GM12872 (cell line): ENCODE measurements around the gene ESD.

ENCODE experiments used
- TF ChIP-seq, protein P1 (sequence below): IDR thresholded peaks from 3 replicates; pipeline ENCODE4 v1.5.1; 2011; ENCODE audit warnings: low read depth, mild to moderate bottlenecking, low read length, moderate library complexity; ENCODE audit not compliant: insufficient read depth

ESD gene

DNA sequence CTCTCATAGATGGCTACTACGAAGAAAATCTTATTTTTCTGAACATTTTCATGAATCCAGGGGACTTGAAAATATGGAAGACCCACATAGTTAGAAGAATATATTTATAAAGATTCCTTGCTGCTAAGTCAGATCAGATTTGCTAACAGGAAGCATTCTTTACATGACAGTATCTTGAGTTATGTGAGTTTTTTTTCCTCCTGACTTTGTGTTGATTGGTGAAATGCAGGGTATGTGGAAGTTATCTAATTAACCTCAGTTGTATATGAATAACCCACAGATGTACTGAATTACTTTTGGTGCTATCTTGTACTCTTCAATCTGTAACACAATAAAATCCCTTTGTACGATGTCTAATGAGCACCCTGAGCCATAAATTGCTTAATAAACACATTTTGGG is 53.8 kb downstream of the ESD start:
- TF ChIP-seq, protein P1, sequence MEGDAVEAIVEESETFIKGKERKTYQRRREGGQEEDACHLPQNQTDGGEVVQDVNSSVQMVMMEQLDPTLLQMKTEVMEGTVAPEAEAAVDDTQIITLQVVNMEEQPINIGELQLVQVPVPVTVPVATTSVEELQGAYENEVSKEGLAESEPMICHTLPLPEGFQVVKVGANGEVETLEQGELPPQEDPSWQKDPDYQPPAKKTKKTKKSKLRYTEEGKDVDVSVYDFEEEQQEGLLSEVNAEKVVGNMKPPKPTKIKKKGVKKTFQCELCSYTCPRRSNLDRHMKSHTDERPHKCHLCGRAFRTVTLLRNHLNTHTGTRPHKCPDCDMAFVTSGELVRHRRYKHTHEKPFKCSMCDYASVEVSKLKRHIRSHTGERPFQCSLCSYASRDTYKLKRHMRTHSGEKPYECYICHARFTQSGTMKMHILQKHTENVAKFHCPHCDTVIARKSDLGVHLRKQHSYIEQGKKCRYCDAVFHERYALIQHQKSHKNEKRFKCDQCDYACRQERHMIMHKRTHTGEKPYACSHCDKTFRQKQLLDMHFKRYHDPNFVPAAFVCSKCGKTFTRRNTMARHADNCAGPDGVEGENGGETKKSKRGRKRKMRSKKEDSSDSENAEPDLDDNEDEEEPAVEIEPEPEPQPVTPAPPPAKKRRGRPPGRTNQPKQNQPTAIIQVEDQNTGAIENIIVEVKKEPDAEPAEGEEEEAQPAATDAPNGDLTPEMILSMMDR: no peak

DNA sequence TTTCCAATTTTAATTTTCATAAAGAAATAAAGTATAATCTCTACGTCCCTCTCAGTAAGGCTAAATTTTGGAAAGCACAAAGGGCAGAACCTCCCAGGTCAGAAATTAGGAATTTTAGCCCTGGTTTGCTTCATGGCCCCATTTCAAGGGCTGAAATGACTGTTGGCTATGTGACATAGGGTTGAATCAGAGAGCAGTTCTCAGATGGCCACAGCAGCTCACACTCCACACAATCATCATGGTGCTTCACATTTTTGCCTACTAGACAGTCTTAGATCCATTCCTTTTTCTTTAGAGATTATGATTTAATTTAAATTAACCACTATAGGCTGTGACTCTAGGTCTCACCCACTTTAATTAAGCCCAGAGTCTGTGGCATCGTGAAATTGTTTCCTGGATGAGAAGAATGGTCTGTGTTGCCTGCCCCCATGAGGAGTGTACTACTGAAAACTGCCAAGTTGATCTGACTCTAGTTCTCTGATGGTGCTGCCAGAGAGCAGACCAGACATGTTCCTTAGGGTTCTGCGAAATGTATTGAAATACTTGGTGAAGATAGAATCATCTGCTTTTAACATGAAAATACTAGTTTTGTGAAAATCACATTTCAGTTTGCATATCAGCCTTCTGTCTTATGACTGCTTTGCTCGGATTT is 57.4 kb downstream of the ESD start:
- TF ChIP-seq, protein P1: no peak

DNA sequence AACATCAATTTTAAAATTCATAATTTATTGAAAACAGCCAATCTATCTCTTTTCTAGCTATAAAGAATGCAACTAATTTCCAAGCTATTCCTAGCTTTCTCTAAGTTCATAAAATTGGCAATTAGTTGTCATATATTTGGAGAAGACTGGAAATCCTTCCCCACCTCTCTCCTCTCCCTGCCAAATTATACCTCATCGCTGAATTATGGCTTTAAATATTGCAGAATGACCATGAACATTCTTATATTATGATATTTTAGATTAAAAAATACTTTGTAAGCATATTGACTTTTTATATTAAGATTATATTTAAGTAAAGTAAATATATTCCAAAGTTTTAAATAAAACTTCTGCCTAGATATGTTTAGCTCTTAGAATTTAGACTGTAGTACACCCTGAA is 58.2 kb downstream of the ESD start:
- TF ChIP-seq, protein P1: no peak

DNA sequence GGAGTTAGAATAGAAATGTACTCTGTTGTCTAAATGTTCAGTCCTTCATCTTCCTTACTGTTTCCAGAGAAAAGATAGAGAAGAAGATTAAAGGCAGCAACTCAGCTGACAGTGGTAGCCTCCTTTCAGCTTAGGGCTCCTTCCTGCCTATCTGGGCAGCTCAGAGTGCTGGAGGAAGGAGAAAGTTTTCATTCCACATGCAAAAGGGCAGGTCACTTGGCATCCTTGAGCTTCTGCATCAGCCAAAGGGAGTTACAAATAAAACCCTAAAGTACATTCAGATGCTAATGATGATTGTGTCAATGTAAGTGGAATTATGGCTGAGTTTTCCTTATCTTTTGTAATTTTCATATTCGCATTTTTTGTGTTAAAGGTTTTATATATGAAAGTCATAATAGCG is 58.9 kb downstream of the ESD start:
- TF ChIP-seq, protein P1: no peak

DNA sequence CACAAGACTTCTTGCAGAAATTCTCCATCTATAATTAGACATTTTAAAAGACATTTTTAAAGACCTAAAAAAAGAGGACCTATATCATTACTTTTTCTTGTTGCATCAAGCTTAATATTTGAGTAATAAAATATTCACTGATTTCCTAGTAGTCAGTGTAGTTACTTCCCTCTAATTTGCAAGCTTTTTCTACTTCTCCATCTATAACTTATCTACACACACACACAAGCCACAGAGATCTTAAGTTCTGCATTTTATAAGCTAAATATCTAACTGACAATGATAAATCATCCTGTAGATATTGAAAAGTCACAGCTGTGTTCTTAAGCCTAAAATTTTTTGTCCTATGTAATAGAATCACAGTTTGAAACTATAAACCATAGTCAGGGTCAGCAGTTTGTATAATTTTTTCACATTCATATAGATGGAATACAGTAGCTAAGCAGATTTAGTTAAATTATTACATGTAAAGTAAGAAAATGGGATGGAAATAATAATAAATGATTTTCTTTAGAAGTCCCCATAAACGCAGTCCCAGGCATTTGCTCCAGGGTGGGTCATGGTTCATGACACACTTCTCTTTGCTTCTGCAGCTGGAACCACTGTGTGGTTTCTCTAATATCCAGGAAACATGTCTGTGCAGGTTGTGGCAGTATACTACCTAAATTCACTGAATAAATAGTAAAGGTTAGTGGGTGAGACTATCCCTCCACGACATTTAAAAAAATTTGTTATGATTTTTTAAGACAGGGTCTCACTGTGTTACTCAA is 60.2 kb downstream of the ESD start:
- TF ChIP-seq, protein P1: no peak

DNA sequence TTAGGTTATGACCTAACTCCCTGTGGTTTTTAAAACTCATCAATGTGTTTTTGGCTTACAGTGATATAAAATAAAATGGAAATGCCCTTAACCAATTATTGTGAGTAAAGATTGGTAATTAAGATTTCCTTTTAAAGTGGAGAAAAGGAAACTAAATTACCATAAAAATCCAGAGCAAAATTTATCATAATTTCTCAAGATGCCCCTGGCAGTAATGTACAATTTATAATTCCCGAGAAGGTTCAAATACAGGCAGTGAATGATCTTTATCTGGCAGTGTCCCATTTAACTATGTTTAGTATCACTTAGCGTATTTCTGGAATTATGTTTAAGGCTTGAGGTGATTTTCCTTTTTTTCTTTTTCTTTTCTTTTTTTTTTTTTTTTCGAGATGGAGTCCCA is 61.5 kb downstream of the ESD start:
- TF ChIP-seq, protein P1: no peak

DNA sequence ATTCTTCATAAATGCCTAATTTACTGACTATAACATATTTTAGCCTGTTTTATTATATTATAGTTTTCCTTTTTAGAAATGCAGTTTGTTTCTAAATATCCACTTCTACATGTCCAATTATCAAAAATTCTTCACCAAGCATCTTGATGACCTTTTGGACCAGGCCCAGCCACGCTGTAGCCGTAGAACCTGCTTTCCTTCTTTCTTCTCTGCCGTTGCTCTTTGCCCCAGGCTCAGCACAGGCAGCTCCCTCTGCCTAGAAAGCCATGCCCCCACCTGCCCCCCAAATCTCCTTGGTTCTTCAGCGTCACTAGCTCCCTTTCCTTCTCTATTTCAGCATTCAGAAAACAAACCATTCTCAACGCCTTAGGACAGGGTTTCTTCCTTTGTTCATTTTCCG is 65.4 kb downstream of the ESD start:
- TF ChIP-seq, protein P1: no peak
